Vagina (tissue), 2 donors: ENCODE data around the gene SSR2.

Experiments used
- CTCF ChIP-seq, 3 experiments: fragments of 450-650 bp in 2 of 3; fragments of 200-600 bp in 1 of 3; sonication (generic) in 1 of 3; IDR thresholded peaks; one replicate each; pipeline ENCODE4 v1.5.1; 2017 to 2019; ENCODE audit warnings: antibody characterized with exemption in 3 of 3, mild to moderate bottlenecking in 2 of 3, moderate library complexity in 2 of 3
- POLR2AphosphoS5 ChIP-seq, 2 donors: sonication (generic); formaldehyde crosslinking; IDR thresholded peaks; one replicate each; pipeline ENCODE4 v1.9.0; 2017; ENCODE audit warnings: antibody characterized with exemption in 2 of 2, mild to moderate bottlenecking in 2 of 2, low read depth in 1 of 2; ENCODE audit not compliant: insufficient read depth in 1 of 2

DNA sequence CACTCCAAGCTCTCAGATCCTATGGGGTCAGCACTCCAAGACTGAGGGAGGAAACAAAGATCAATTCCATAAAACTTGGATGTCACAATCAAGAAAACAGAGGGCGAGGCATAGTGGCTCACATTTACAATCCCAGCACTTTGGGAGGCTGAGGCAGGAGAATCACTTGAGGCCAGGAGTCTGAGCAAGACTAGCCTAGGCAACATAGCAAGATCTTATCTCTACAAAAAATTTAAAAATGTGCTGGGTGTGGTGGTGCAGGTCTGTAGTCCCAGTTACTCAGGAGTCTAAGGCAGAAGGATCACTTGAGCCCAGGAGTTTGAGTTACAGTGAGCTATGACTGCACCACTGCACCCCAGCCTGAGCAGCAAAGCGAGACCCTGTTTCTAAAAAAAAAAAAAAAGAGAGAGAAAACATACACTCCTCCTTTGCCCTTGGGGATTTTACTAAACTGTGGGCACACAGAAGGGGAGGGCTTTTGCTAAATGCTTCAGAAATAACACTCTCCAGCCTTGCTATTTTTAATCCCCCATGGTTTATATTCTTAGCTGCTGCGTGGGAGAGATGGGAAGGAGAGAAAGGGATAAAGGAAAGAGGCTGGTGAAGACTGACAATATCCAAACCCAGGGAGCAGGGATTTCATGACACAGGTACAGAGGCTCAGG is 60.5 kb downstream of the SSR2 start:
- TF ChIP-seq POLR2AphosphoS5 (IDR thresholded peaks at IDR 0.05; ENCODE audit: insufficient read depth in 1 of 2, low read depth in 1 of 2) (no peak), CTCF (IDR thresholded peaks at IDR 0.05) (no peak)
